GM12878 (cell line): ENCODE data around the gene DDX20. TPM values are rescaled to one million over a fixed set of nuclear protein-coding genes. Genes with fewer than 3 reads are reported as not detected.

Source experiments
- BRCA1 ChIP-seq: IDR thresholded peaks from 2 replicates; pipeline ENCODE4 v1.6.1; 2011; ENCODE audit warnings: low read depth, low read length, improper control_type of control experiment
- CBX5 ChIP-seq: sonication (generic); IDR thresholded peaks from 2 replicates; pipeline ENCODE4 v1.6.1; 2016; ENCODE audit warnings: low read depth, moderate library complexity, mild to moderate bottlenecking, inconsistent platforms
- CEBPB ChIP-seq, 2 experiments: fragments of 150-350 bp in 1 of 2; IDR thresholded peaks; 2 replicates each; pipeline ENCODE4 v1.6.1; 2012 to 2014; ENCODE audit warnings: low read depth in 2 of 2, low read length in 2 of 2, borderline replicate concordance in 1 of 2, inconsistent platforms in 1 of 2
- CHD2 ChIP-seq: IDR thresholded peaks from 2 replicates; pipeline ENCODE4 v1.6.1; 2011; ENCODE audit warnings: low read depth, low read length, improper control_type of control experiment, borderline replicate concordance
- FOS ChIP-seq: IDR thresholded peaks from 3 replicates; pipeline ENCODE4 v1.6.1; 2011; ENCODE audit warnings: borderline replicate concordance; ENCODE audit not compliant: insufficient read length; ENCODE audit errors: extremely low read depth
- FOXK2 ChIP-seq: fragments of 450-650 bp; IDR thresholded peaks from 2 replicates; pipeline ENCODE4 v1.6.1; 2017; ENCODE audit warnings: mild to moderate bottlenecking, moderate library complexity
- PAX5 ChIP-seq: IDR thresholded peaks from 2 replicates; pipeline ENCODE4 v1.6.1; 2011; ENCODE audit warnings: low read depth, low read length, borderline replicate concordance
- PAX8 ChIP-seq: fragments of 450-650 bp; IDR thresholded peaks from 2 replicates; pipeline ENCODE4 v1.6.1; 2017; ENCODE audit warnings: mild to moderate bottlenecking, moderate library complexity
- RAD21 ChIP-seq: IDR thresholded peaks from 2 replicates; pipeline ENCODE4 v1.6.1; 2011; ENCODE audit warnings: mild to moderate bottlenecking, low read depth, low read length, moderate library complexity; ENCODE audit not compliant: insufficient read depth
- SMAD5 ChIP-seq: IDR thresholded peaks from 2 replicates; pipeline ENCODE4 v1.6.1; 2016; ENCODE audit warnings: antibody characterized with exemption, low read depth
- SMC3 ChIP-seq: IDR thresholded peaks from 2 replicates; pipeline ENCODE4 v1.6.1; 2011; ENCODE audit warnings: low read length, improper control_type of control experiment, borderline replicate concordance
- STAT3 ChIP-seq: IDR thresholded peaks from 2 replicates; pipeline ENCODE4 v1.6.1; 2011; ENCODE audit warnings: low read depth, low read length, improper control_type of control experiment
- YY1 ChIP-seq: IDR thresholded peaks from 2 replicates; pipeline ENCODE4 v1.6.1; 2011; ENCODE audit warnings: low read depth, mild to moderate bottlenecking, low read length
- ZNF207 ChIP-seq: fragments of 450-650 bp; IDR thresholded peaks from 2 replicates; pipeline ENCODE4 v1.6.1; 2014; ENCODE audit warnings: antibody characterized with exemption, mild to moderate bottlenecking, borderline replicate concordance
- polyA plus RNA-seq, 11 experiments: library from polyadenylated mRNA; depleted of rRNA in 4 of 11; unstranded in 6 of 11; stranded (reverse) in 5 of 11; fragments of >200 nt; fragmentation: Nextera tagmentation in 4 of 11; fragmentation: Illumina TruSeq in 1 of 11; extraction: Ambion mirVana in 4 of 11; extraction: Trizol in 1 of 11; gene quantifications; 1 replicate in 1 of 11; 2 replicates in 10 of 11; pipeline versions ENCODE4 v1.2.1 to v1.2.3, GENCODE V29; 2011 to 2016; ENCODE audit warnings: inconsistent platforms in 2 of 11, missing spikeins in 2 of 11, low read depth in 1 of 11
- total RNA-seq, 4 experiments: library from RNA; depleted of rRNA in 3 of 4; stranded (reverse); fragments of >200 nt in 3 of 4; fragmentation: Illumina TruSeq in 1 of 4; extraction: Trizol in 1 of 4; gene quantifications; 2 replicates each; pipeline versions ENCODE4 v1.2.1 to v1.2.3, GENCODE V29; 2013 to 2021
- TF ChIP-seq, protein P1 (sequence below): fragments of 450-650 bp; formaldehyde crosslinking; IDR thresholded peaks from 2 replicates; pipeline ENCODE4 v1.4.0; 2020; ENCODE audit warnings: mild to moderate bottlenecking, moderate library complexity
- TF ChIP-seq, protein P2 (sequence below): IDR thresholded peaks from 2 replicates; pipeline ENCODE4 v1.6.1; 2011; ENCODE audit warnings: low read depth, low read length, improper control_type of control experiment, borderline replicate concordance
- TF ChIP-seq, protein P3 (sequence below): fragments of 450-650 bp; IDR thresholded peaks from 2 replicates; pipeline ENCODE4 v1.6.1; 2017; ENCODE audit warnings: borderline replicate concordance
- TF ChIP-seq, protein P4 (sequence below): fragments of 450-650 bp; IDR thresholded peaks from 2 replicates; pipeline ENCODE4 v1.6.1; 2017; ENCODE audit warnings: mild to moderate bottlenecking, moderate library complexity
- TF ChIP-seq, protein P5 (sequence below): fragments of 450-650 bp; IDR thresholded peaks from 2 replicates; pipeline ENCODE4 v1.6.1; 2016; ENCODE audit warnings: mild to moderate bottlenecking

DDX20 gene
- total and polyA plus RNA-seq, 10 of the 15 experiments (the other 5 are each of a cell fraction or from before 2014, with no cell fraction given): 7.2 to 30.6 (median 25.1) TPM

DNA sequence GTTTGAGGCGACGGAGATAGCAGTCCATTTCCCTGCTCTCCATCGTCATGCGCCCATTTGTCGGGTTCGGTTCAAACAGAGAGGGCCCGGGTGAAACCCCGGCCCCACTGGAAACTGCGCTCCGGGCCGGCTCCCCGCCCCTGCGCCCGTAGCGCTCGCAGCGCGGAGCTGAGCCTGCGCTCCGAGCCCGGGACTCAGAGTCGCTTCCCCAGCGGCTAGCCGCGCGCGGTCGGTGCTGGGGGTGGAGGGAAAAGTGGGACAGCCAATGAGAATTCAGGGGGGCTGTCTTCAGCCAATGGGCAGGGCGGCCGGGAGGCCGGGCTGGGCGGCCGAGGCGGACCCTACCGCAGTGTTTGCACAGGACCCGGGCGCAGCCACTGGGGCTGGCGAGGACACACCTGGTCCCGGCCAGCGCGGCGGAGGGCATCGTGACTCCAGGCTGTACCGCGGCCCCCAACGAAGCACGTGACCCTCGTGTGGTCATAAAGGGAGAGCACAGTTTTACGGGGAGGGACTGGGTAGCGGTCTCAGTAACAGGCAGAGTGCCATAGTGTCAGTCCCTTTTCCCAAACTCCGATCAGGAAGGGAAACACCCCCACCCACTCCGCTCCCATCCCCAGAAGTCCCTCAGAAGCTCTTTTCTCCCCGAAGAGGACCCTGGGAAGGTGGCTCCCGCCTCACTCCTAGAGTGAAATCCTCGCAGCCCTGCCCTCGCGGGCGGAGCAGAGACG, 16.3 kb upstream of the DDX20 start, which contains the start of gene INKA2 (continued):
- TF ChIP-seq CEBPB (IDR thresholded peaks at IDR 0.05; ENCODE audit: borderline replicate concordance in 1 of 2, low read depth in 2 of 2, low read length in 2 of 2) (no peak), SMC3 (no peak), FOS (peak; percentile 55), FOXK2 (0 out of 2 replicates have a peak, but pooled peaks have one; percentile 13), BRCA1 (no peak), CHD2 (peak; percentile 47; the same call in 1 of the 2 replicates), YY1 (no peak), STAT3 (no peak), ZNF207 (no peak), CBX5 (no peak), PAX5 (no peak), PAX8 (no peak), RAD21 (no peak), SMAD5 (no peak)
- TF ChIP-seq, protein P1, sequence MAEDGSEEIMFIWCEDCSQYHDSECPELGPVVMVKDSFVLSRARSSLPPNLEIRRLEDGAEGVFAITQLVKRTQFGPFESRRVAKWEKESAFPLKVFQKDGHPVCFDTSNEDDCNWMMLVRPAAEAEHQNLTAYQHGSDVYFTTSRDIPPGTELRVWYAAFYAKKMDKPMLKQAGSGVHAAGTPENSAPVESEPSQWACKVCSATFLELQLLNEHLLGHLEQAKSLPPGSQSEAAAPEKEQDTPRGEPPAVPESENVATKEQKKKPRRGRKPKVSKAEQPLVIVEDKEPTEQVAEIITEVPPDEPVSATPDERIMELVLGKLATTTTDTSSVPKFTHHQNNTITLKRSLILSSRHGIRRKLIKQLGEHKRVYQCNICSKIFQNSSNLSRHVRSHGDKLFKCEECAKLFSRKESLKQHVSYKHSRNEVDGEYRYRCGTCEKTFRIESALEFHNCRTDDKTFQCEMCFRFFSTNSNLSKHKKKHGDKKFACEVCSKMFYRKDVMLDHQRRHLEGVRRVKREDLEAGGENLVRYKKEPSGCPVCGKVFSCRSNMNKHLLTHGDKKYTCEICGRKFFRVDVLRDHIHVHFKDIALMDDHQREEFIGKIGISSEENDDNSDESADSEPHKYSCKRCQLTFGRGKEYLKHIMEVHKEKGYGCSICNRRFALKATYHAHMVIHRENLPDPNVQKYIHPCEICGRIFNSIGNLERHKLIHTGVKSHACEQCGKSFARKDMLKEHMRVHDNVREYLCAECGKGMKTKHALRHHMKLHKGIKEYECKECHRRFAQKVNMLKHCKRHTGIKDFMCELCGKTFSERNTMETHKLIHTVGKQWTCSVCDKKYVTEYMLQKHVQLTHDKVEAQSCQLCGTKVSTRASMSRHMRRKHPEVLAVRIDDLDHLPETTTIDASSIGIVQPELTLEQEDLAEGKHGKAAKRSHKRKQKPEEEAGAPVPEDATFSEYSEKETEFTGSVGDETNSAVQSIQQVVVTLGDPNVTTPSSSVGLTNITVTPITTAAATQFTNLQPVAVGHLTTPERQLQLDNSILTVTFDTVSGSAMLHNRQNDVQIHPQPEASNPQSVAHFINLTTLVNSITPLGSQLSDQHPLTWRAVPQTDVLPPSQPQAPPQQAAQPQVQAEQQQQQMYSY: no peak
- TF ChIP-seq, protein P2, sequence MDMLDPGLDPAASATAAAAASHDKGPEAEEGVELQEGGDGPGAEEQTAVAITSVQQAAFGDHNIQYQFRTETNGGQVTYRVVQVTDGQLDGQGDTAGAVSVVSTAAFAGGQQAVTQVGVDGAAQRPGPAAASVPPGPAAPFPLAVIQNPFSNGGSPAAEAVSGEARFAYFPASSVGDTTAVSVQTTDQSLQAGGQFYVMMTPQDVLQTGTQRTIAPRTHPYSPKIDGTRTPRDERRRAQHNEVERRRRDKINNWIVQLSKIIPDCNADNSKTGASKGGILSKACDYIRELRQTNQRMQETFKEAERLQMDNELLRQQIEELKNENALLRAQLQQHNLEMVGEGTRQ: no peak
- TF ChIP-seq, protein P3, sequence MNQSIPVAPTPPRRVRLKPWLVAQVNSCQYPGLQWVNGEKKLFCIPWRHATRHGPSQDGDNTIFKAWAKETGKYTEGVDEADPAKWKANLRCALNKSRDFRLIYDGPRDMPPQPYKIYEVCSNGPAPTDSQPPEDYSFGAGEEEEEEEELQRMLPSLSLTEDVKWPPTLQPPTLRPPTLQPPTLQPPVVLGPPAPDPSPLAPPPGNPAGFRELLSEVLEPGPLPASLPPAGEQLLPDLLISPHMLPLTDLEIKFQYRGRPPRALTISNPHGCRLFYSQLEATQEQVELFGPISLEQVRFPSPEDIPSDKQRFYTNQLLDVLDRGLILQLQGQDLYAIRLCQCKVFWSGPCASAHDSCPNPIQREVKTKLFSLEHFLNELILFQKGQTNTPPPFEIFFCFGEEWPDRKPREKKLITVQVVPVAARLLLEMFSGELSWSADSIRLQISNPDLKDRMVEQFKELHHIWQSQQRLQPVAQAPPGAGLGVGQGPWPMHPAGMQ: no peak
- TF ChIP-seq, protein P4, sequence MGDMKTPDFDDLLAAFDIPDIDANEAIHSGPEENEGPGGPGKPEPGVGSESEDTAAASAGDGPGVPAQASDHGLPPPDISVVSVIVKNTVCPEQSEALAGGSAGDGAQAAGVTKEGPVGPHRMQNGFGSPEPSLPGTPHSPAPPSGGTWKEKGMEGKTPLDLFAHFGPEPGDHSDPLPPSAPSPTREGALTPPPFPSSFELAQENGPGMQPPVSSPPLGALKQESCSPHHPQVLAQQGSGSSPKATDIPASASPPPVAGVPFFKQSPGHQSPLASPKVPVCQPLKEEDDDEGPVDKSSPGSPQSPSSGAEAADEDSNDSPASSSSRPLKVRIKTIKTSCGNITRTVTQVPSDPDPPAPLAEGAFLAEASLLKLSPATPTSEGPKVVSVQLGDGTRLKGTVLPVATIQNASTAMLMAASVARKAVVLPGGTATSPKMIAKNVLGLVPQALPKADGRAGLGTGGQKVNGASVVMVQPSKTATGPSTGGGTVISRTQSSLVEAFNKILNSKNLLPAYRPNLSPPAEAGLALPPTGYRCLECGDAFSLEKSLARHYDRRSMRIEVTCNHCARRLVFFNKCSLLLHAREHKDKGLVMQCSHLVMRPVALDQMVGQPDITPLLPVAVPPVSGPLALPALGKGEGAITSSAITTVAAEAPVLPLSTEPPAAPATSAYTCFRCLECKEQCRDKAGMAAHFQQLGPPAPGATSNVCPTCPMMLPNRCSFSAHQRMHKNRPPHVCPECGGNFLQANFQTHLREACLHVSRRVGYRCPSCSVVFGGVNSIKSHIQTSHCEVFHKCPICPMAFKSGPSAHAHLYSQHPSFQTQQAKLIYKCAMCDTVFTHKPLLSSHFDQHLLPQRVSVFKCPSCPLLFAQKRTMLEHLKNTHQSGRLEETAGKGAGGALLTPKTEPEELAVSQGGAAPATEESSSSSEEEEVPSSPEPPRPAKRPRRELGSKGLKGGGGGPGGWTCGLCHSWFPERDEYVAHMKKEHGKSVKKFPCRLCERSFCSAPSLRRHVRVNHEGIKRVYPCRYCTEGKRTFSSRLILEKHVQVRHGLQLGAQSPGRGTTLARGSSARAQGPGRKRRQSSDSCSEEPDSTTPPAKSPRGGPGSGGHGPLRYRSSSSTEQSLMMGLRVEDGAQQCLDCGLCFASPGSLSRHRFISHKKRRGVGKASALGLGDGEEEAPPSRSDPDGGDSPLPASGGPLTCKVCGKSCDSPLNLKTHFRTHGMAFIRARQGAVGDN: peak; percentile 47; the same call in 1 of the 2 replicates
- TF ChIP-seq, protein P5, sequence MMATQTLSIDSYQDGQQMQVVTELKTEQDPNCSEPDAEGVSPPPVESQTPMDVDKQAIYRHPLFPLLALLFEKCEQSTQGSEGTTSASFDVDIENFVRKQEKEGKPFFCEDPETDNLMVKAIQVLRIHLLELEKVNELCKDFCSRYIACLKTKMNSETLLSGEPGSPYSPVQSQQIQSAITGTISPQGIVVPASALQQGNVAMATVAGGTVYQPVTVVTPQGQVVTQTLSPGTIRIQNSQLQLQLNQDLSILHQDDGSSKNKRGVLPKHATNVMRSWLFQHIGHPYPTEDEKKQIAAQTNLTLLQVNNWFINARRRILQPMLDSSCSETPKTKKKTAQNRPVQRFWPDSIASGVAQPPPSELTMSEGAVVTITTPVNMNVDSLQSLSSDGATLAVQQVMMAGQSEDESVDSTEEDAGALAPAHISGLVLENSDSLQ: peak; percentile 76
